ENCODE results near the gene ISLR.

The ISLR gene

DNA sequence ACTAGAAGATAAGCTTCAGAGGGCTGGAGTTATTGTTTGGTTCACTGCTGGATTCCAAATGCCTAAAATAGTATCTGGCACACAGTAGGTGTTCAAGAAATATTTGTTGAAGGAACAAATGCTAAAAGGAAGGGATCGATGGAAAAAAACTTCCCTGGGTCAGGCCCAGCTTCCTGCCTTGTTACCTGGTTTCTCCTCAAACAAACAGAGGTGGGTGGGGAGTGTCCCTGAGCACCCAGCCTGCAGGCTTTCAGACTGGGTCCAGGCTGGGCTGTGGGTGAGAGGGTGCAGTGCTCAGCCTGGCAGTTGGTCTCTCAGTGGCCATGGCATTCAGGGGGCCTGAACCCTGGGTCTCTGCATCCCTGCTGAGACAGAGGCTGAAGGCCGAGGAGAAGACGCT is 43.4 kb downstream of the ISLR start:
- DNase-seq: no peak

DNA sequence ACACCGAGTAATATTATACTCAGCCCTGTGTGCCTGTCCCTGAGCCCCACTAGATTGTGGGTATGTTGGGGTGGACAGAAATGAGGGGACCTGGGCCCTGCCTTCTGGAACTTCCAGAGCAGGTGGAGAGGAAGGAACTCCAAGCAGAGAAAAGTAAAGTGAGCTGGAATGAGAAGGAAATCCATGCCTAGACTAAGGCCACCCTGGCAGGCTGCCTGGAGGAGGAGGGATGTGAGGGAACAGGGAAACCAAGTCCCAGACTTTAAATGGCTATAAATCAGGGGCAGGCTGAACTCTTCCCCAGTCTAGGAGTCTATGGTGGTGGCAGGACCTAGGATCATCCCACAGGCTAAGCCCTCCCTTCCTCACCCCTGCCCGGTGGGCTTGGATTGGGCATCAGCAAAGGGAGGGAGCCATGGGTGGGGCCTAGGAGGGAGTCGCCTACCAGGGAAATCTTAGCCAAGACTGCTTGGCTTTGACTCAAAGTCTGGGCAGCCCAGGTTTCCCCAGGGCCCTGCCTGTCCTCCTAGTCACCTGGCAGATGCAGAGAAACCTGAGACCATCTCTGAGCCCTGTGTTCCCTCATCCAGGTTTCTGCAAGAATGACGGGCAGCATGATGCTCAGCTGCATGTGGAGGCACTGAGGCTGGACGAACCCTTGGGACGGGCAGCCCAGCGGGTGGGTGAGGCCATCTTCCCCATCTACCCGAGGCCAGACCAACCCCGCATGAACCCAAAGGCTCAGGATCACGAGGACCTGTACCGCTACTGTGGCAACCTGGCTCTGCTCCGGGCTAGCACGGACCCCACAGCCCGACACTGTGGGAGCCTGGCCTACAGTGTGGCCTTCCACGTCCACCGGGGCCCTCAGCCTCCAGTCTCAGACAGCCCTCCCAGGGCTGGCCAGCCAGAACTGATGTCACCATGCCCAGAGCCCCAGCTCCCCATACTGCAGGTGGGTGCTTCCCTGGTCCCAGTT is 44.7 kb downstream of the ISLR start:
- DNase-seq: no peak

DNA sequence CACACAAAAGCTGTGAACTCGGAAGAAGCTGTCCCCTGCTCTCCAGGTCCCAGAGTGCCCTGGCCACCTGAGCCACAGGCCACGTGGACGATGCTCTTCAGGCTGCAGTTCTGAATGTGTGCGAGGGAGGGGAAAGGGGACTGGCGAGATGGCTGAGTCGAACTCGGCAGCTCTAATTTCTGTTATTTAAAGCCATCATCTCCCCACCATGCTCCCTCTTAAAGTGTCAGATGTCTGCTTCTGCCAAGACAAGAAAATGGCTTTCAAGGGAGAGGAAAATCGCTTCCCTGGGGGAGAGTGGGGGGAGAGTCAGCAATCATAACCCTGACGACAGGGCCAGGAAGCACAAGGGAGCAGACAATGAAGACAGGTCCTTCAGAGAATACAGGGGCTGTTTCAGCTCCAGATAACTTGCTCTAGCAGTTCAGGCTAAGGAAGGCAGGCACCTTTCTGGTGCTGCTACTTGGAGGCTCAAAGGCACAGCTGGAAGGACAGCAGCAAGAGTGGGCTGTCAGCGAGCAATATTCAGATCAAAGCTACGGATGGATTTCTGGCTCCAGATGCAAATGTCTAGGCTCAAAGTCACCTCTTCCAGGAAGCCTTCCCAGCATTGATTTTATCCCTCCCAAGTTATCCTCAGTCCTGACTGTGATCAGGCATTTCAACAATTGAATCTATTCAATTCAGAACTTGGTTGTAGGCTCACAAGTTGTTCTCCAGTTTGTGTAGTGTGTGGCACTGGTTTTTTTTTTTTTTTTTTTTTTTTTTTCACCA is 47.2 kb downstream of the ISLR start:
- DNase-seq: no peak

DNA sequence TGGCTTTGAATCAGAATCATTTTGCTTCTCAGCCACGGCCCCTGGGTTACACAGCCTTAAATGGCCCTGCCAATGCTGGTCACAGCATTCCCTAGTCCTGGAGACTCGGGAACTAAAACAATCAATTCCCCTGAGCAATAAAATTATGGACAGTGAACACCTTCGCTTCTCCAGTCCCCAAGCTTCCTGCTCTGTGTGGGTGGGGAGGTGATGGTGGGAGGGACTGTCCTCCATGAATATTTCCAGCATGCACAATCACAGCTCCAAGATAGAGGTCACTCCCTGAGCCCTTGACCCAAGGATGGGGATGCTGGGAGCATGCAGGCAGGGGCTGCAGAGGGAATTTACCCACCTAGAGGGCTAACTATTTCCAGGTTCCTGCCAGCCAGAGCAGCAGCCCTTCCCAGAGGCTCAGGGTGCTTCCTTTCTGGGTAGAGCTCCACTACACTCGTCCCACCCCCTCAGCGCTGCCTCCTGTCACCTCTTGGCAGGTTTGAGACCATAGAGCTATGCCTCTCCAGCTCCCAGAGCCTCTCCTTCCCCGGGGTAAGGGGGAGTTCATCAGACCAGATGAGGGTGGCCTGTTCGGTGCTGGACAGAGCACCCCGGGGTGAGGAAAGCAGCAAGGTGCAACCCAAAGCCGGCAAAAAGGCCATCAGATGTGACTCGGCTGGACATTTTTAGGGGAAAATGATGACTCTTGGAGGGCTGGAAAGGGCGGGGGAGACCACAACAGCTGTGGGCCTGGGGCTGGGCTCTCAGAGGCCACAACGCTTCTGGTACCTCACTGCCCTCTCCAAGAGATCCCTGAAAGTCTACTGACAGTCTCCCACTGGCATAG is 48.1 kb downstream of the ISLR start:
- DNase-seq: no peak

DNA sequence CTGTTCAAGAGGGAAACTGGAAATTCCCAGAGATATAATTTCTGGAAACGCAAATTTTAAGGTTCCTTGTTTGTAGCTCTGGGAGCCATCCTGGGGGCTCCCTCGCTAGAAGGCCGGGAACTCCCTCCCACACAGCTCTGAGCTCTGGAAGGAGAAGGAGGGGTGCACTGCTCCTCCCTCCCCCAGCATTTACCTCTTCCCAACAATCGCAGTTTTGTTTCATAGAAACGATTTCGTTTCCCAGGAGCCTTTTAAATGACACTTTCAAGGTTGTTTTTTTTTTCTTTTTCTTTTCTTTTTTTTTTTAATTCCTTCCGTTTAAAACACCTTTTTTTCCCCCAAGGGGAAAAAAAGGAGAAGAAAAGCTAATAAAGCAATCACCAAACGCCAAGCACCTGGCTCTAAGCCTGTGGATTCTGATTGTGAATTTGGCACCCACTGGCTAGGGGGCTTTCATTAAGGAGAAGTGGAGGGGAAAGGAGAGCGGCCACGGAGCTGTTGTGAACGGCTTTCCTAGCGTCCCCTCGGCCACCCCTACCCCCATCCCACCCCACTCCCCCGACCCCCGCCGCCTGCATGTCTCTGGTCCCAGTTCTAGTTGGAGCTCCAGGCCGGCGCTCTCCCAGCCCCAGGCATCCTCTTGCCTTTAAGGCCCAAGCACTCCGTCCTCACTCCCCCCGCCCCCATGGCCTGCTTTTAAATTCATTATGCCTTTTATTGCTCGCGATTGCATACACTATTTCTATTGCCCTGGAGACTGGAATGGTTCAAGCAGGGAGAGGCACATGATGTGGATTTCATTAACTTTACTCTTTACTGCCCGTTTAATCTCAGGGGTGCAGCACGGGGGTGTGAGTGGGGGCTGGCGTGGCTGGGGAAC is 49.0 kb downstream of the ISLR start:
- no peak for DNase-seq

DNA sequence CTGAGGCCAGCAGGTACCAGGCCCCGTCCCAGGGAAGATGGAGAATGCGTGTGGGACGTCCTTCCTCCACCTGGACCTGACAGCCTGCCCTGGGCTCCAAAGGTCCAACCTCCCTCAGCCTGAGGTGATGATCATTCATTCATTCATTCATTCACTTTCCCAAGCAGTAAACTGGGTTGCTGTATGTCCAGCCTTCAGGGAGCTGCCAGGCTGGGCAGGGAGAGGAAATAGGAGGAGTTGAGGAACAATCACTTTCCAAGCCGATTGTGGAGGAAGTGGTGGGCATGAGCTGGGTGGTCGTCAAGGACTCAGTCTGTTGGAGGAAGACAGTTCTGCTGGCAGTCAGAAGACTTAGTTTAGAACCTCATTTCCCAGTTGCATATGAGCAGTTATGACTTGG is 52.4 kb downstream of the ISLR start:
- DNase-seq: no peak
